ENCODE measurements around the gene NFYA.

Gene NFYA

DNA sequence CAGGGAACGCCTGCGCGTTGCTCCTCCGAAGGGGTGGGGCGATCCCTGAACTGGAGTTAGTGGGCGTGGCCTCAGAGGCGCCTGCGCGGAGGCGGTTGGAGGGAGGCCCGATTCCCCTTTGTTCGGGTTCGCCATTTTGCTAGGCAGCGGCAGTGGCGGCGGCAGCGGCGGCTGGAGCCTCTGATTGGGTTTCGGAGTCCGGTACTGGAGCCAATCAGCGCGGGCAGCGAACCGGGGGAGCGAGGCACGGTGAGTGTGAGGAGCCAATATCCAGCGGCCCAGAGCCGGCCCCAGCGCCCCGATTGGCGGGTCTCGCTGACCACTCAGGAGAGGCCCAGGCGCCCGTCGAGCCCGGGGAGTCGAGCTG, at the start of gene NFYA:
Gene NFYA (plus strand): TSS at position 139 of the 367 bp plus-strand sequence. CDS start 6,116 bp downstream, outside the sequence.
- FAIRE-seq, result no peak

DNA sequence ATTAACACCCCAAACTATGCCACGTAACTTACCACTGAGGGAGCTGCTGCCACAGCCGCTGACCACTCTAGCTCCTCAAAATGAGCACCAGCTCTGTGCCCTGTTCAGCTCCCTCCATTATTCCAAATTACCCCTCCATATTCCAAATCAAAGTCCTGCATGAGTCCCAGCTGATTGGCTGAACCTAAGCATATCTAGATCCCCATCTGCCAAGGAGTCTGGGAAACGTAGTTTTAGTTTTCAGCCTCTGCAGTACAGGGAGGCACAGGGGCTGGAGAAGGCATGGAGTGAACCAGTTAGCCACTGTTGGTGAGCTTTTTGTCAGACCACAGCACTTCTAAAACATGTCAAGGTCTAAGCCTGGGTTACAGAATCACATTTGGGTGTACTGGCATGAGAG, 49.7 kb upstream of the NFYA start:
- FAIRE-seq, result no peak

DNA sequence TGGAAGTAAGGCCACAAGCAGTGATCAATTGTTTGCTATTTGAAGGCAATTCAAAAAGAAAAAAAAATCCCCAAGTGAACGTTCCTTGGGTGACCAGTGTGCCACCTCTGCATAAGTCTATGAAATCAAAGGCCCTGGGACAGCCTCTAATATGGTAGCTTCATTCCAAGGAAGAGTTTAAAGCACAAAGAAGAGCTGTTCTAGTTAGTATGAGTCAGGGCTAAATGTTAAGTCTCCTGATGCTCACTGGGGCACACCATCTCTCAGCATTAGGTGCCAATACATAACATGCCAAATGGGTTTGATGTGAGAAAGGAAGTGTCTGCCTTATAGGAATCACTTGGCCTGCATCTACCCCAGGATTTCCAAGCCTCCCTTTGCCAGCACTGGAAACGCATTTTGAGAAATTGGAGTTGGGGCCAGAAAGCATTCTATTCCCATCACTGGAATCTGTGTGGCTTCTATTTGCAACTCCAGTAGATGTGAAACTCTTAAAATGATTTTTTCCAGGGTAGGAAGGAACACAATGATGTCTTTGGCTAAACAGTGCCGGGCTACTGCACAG, 46.7 kb upstream of the NFYA start:
- FAIRE-seq, result no peak

DNA sequence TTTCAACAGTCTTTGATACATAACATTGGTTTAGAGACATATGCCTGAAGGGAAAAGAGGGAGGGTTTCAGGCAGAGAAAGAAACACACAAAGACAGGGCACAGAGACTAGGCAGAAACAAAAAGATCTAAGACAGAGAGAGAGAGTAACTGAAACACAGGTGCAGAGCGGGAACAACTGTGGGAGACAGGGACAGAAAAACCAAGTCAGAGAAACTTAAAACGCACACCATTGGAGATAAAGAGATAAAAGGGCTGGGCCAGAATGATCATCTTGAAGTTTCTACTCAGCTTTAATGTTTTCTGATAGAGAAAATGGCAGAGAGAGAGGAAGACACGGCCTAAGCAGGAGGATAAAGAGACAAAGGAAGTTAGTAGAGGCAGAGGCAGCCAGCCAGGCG, 45.5 kb upstream of the NFYA start:
- no peak for FAIRE-seq

DNA sequence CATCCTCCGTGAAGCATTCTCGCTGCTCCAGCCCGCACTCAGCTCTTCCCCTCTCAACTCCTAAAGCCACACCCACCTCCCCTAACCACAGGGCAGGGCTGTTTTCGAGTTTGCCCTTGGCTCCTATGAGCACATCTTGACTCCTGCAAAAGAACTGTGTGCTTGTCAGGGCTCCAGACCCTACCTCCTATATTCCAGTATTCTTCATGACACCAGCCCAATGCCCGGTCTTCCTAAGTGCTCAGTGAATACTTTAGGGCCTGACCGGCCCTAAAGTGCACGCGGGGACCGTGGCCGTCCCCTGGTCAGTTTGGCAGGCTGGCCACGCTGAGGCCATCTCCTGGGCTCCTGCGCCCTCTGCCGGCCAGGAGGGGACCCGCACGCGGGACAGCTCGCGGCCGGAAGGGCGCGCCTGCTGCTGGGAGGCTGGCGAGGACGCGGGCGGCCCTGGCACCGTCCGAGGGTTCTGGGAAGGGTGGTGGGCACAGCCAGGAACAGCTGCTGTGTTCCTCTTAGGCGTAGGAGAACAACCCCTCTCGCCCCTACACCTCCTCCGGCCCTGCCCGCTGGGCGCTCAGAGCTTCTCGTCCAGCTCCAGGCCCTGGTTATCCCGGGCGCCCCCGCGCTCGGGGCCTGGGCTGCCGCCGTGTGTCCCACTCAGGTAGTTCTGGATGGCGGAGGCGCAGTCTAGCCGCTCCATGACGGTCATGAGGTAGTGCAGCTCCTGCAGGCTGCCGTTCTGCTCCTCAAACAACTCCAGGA, 44.8 kb upstream of the NFYA start:
- no peak for FAIRE-seq

DNA sequence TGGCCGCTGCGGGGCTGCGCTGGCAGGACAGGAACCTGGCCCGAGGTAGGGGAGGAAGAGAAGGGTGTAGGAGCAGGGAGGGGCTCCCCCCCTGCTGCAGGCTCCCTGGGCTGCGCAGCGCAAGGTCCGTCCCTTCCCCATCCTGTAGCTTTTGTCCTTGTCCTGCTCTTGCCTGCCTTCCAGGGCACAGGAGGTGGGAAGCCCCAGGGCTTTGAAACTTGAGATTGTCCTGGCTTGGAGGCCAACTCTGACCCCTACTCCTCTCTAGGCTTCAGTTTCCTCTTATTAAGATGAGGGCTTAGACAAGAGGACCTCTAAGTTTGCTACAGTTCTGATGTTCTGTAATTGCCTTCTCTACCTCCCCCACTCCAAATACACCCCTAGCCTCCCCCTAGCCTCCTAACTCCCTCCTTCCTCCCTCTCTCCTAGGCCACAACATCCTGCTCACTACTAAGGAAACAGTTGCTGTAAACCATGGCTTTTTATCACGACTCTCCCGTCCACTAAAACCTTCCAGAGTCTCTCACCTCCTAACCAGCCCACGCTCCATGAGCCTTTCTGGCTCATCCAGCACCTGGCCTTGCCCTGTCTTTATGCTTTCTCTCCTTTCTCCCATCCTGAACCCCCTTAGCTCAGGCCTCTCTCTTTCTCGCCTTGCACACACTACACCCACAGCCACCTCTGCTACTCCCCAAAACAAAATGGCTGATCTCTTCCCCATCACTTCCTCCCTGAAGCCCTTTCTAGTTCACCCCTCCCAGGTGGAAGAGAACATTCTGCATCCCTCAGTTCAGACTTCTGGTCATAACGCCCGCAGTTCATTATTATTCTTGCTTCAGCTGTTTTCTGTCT, 44.0 kb upstream of the NFYA start:
- no peak for FAIRE-seq

DNA sequence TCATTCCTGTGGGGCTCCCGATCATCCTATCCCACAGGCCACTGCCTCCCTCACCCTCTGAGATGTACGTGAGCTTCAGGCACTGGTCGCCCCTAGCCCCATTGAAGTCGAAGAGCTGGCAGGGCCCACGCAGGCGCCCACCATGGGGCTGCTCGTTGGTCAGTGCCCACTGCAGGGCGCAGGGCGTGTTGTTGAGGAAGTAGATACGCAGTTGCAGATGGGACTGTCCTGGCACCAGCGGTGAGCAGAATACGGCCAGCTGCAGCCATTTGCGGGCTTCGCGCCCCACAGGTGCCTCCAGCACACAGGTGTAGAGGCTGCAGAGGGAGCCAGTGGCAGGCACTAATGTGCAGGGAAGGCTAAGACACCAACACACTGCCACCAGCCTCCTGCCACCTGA, 39.9 kb upstream of the NFYA start:
- no peak for FAIRE-seq

DNA sequence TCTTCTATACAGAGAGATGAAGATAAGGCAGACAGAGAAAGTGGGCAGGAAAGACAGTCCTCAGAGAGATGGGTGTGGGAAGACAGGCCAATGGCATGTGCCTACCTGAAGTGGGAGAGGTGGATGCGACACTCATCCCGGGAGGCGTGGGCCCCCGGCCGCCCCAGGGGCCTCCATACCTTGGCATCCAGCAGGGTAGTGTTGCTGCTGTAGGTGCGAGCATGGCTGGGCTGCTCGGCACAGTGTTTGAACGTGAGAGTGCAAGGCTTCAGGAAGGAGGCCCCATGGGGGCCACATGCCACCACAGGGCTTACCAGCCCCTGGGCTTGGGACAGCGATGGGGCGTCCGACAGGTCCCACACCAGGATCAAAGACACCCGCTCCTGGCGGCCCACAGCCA, 39.0 kb upstream of the NFYA start:
- no peak for FAIRE-seq

DNA sequence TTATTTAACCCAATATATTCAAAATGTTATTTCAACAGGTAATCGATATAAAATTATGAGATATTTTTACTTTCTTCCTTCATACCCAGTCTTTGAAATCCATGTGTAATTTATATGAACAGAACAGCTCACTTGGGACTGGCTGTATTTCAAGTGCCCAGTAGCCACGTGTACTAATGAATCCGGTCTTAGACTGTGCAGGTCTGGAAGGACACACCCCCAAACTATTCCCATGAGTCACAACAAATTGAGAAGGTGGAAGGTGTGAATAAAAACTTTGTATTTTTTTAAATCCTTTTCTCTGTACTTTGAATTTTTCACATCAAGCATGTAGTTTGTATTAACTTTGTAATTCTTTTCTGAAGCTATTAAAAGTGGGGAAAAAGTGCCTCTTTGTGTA, 36.6 kb upstream of the NFYA start:
- FAIRE-seq, result no peak

DNA sequence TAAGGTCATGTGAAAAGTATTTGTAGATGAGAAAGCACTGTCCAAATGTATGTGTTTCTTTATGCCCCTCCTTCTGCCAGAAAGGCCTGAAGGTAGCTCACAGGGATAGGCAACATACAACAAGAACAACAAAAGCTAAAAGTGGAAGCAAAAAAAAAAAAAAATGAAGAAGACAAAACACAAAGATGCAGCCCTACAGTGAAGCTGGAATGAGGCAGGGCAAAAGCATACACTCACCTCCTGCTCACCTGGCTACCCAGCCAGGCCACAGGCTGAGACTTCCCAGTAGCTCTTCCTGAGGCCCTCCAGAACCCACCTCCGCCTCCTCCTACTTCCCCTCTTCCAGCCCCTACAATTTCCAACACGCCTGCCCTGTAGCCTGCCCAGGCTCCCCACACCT, 36.2 kb upstream of the NFYA start:
- no peak for FAIRE-seq

DNA sequence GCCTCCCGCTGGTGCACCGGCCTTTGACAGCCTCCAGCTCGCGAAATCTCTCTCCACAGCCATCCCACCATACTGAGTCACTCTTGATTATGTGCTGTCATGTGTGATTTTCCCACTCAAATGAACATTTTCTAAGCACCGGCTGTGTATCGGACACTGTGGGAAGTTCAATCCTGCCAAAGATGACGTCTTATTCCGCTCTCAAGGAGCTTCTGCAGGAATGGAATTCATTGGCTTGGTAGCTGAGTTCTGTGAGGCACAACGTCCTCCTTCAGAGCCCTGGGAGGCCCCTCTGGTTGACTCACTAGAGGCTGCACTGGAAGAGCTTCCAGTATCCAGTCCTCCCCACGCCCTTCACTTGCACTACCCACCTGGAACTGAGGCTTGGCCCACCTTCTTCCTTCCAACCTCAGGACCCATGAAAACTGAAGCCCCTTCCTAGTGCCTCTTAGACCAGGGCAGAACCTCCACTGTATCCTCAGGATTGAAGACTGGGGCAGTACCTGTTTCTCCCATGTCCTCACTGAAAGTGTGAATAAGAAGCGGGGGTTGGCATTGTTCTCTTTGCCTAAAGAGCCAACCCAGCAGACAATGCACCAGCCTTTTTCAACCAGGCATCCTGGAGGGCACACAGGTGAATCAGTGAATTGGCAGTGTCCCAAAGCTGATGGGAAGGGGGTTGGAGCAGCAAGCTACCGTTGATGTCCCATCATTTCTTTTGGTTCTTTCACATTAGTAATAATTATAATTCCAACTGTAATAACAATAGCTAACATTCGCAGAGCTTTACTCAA, 35.5 kb upstream of the NFYA start:
- FAIRE-seq, result no peak

DNA sequence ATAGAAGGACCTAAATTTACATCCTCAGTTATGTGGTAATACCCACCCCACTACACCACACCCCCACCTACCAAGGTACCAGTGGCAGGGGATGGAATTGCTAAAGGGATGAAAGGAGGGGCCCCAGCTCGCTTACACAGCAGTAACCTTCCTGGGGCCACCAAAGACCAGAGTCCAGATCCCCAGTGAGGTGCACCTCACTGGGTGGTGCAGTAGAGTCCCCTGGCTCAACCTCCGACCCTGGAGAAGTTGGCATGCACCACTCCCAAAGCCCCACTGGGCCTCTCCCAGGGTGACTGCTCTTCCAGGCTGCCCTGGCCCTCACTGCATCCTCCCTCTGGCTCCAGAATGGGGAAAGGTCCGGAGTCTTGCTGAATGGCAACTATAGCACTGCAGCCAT, 34.6 kb upstream of the NFYA start:
- no peak for FAIRE-seq

DNA sequence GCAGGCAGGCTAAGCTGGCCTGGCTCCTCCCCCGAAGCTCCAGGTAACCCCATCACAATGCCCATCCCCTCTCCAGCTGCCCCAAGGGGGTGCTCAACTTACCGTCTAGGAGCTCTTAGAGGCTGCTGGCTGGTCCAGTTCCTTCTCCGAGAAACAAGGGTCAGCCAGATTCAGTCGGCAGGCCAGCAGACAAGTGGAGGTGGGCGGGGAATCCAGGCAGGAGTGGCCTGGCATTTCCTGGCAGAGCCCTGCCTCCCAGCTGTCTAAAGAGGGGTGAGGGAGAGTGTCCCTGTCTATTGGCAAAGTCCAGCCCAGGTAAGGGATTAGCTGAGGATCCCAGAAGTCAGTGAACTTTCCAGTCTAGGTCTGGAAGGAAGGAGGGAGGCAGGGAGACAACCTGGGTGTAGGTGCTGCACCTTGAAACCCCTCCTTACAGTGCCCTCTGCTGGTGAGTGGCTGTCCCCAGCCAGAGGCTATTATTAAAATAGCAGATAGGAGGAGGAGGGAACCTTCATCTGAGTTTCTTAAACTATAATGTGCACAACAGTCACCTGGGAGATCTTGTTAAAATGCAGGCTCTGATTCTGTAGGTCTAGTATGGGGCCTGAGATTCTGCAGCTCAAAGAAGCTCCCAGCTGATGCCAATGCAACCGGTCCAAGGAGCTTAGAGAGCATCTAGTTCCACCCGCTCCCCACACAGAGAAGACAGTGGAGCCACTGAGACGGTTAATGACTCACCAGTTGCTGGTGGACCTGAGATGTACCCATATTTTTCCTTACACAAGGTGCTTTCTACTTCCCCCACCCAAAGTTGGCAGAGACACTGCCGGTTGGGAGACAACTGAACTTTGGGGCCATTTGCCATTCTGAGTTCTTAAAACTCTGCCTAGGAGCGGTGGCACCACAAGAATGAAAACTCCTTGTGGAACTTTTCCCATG, 33.4 kb upstream of the NFYA start, which contains the start of gene UNC5CL:
Gene UNC5CL (minus strand): TSS at position 162 of the 939 bp plus-strand sequence. CDS start 4,147 bp downstream, outside the sequence.
- FAIRE-seq, result no peak

DNA sequence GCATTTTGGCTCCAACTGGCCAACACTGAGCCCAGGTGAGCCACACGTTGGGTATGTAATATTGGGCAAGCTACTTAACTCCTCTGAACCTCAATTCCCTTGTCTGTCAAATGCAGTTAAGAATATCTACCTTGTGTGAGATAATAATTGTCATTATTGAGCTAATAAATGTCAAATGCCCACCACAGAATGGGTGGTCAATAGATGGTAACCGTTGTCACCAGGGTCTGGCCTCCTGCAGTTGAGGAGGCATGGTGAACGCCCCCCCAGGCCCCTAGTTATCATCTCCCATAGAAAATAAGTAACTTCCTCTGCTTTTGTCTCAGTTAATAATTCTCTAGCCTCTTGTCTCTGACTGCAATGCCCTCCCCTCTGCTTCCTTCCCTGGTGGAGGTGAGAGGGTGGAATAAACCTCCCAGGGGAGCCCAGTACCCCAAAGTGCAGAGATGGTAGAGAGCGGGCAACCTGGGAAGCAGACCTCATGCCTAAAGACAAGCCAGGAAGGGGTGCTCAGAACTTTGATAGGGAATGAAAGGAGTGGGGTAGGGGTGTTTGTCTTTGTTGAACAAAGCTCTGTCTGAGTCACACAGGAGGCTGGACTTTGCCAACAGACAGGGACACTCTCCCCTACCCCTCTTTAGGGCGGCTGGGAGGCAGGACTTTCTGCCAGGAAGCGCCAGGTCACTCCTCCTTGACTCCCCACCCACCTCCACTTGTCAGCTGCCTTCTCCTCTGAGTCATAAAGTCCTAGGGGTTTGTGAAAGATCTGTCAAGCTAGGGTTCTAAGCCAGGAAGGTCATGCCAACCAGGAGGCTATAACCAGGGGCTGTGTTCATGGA, 32.5 kb upstream of the NFYA start:
- FAIRE-seq, result no peak

DNA sequence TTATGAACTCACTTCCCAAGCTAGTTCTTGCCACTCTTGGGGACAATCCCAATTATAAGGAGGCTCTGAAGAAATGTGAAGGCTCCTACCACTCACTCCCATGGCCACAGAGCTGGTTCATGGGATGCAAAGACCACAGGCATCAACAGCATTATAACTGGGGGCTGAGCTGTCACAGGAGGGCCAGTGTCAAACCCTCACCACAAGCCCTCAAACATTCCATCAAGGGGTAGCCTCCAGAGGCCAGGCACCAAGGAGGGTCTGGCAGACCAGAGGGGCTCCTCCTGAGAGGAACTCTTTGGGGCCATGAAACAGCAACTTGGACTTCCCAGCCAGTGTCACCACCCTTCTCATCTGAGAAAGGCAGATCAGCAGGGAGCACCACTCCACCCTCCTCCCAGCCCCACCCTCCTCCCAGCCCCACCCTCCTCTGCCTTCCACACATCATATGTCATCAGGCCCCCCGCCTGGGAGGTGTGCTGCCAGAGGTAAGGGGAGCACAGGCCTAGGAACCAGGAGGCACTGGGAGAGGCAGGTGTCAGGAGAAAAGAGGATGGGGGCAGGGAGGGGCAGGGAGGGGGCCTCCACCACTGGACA, 31.7 kb upstream of the NFYA start:
- no peak for FAIRE-seq

DNA sequence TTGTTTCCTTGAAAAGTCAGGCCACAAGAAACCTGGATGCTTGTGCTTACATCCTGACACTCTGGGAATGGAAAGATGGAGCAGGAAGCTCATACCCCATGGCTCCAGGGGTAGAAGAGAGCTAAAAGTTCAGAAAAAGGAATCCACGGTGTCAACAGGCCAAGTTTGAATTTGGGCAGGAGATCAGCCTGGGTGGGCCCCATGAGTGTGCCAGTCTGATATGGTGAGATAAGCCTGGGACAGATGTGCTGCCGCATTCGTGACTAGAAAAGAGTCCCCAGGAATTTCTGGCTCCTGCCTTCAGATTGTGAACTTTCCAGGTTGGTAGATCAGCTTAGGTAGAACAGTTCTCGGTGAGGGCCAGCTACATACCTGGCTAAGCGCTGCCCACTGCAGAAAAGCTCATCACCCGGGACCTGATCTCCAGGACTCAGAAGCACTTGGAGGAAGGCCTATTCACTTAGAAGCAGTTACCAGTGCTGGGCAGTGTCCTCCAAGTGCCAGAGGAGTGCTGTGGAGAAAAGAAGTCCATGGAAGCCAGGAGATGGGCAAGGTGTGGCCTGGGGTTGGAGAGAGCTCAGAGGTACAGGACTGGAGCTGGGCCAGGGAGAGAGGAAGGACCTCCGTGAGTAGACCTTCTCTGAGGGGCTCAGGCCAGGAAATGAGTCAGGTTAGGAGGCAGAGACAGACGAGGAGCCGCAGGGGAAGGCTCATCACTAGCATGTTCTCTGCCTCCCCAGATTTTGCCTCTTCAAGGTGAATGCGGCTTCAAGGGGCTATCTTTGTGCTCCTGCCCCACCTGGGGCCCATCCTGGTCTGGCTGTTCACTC, 30.3 kb upstream of the NFYA start, which contains the start of gene TSPO2:
Gene TSPO2 (plus strand): TSS at position 242 of the 830 bp plus-strand sequence. CDS start 519 bp downstream, at position 761.
- FAIRE-seq, result no peak

DNA sequence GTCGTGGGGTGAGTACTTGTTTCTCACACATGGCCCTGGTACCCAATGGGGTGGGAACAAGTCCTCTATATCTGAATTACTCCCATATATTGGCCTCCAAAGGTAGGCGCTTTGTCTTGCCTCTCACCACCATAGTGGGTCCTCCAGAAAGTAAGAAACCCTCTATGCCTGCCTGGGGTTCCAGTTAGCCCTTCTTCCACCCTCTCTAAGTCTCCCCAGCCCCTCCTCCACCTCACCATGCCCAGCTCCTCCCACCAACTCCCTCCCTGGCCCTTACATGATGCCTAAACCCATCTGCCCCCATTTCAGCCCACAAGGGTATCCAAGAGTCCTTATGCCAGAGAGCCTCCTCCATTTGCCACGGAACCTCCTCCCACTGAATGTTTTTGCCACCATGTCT, 29.6 kb upstream of the NFYA start:
- FAIRE-seq, result no peak

DNA sequence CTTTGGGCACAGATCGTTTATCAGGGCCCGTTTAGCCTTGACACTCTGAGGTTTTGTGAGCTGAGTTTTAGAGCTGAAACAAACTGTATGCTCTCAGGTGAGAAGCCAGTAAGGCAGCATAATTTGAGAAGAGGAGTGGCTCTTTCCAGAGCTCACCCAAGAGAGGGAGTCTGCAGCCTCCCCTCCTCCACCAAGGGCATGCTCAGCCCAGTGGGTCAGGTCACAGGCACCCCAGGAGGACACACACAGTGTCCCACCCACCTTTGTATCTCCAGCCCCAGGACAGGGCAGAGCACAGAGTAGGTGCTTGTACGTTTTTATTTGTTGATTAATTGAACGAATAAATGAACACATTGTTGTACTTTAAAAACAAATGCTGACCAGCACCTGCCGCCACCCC, 27.1 kb upstream of the NFYA start:
- no peak for FAIRE-seq

DNA sequence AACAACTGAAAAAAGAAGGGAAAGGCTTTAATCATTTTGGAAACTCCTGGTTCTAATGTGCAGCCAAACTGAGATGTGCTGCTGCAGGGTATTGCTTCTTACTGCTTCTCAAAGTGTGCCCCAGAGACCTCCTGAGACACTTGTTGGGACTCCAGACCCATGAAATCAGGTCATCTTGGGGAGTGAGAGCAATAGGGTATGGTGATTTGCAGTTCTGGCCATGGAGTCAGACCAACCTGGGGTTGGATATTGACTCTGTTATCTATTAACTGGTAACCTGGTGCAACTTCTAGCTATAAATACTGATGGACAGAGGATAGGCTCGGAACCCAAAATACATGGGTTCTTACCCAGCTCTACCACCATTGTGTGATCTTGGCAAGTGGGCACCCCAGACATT, 26.7 kb upstream of the NFYA start:
- no peak for FAIRE-seq
